Liver (tissue), 9 donors: ENCODE results near the gene SETBP1. TPM values are rescaled to one million over a fixed set of nuclear protein-coding genes. Genes with fewer than 3 reads are reported as not detected.

Source experiments
- DNase-seq: peaks from one replicate; pipeline ENCODE4 v3.0.0-alpha.2; 2017; ENCODE audit warnings: low spot score
- H3K27ac ChIP-seq, 2 donors: one replicate each; pipeline ENCODE4 v1.7.0; 2013; ENCODE audit warnings: inconsistent platforms in 2 of 2, low read length in 2 of 2, control low read depth in 1 of 2, low read depth in 1 of 2, mild to moderate bottlenecking in 1 of 2
- H3K27me3 ChIP-seq, 4 donors: one replicate each; pipeline versions ENCODE4 v1.6.1 to v1.7.0; 2013; ENCODE audit warnings: low read length in 3 of 4, inconsistent platforms in 1 of 4, mild to moderate bottlenecking in 1 of 4, moderate library complexity in 1 of 4; ENCODE audit not compliant: control insufficient read depth in 4 of 4, insufficient read depth in 4 of 4
- H3K36me3 ChIP-seq, 4 donors: one replicate each; pipeline versions ENCODE4 v1.6.1 to v1.7.0; 2013; ENCODE audit warnings: low read length in 3 of 4, mild to moderate bottlenecking in 3 of 4, low read depth in 1 of 4, moderate library complexity in 1 of 4; ENCODE audit not compliant: control insufficient read depth in 4 of 4, insufficient read depth in 3 of 4
- H3K4me1 ChIP-seq, 4 donors: one replicate each; pipeline versions ENCODE4 v1.6.1 to v1.7.0; 2013; ENCODE audit warnings: low read length in 3 of 4, mild to moderate bottlenecking in 3 of 4, moderate library complexity in 1 of 4; ENCODE audit not compliant: control insufficient read depth in 4 of 4, insufficient read depth in 4 of 4
- H3K4me3 ChIP-seq, 3 donors: one replicate each; pipeline versions ENCODE4 v1.6.1 to v1.7.0; 2013; ENCODE audit warnings: low read length in 3 of 3, control low read depth in 1 of 3, low read depth in 1 of 3, mild to moderate bottlenecking in 1 of 3
- H3K9ac ChIP-seq, 2 donors: one replicate each; pipeline ENCODE4 v1.7.0; 2013; ENCODE audit warnings: low read length in 2 of 2, mild to moderate bottlenecking in 2 of 2, moderate library complexity in 2 of 2, control low read depth in 1 of 2, low read depth in 1 of 2
- H3K9me3 ChIP-seq, 4 donors: one replicate each; pipeline versions ENCODE4 v1.6.1 to v1.7.0; 2013; ENCODE audit warnings: low read length in 3 of 4; ENCODE audit not compliant: control insufficient read depth in 4 of 4
- ATF3 ChIP-seq: IDR thresholded peaks from 2 replicates; pipeline ENCODE4 v1.6.1; 2016; ENCODE audit warnings: antibody characterized with exemption
- EGR1 ChIP-seq, 2 donors: IDR thresholded peaks; 2 replicates each; pipeline ENCODE4 v1.6.1; 2016 to 2018; ENCODE audit warnings: antibody characterized with exemption in 2 of 2, low read depth in 2 of 2
- FOXA1 ChIP-seq: IDR thresholded peaks from 2 replicates; pipeline ENCODE4 v1.6.1; 2016; ENCODE audit warnings: antibody characterized with exemption
- HNF4A ChIP-seq, 2 donors: conservative IDR thresholded peaks; 2 replicates each; pipeline ENCODE4 v1.6.1; 2016; ENCODE audit warnings: antibody characterized with exemption in 2 of 2, mild to moderate bottlenecking in 2 of 2
- HNF4G ChIP-seq: IDR thresholded peaks from 2 replicates; pipeline ENCODE4 v1.6.1; 2016; ENCODE audit warnings: antibody characterized with exemption
- JUND ChIP-seq, 2 donors: IDR thresholded peaks; 2 replicates each; pipeline ENCODE4 v1.6.1; 2016; ENCODE audit warnings: antibody characterized with exemption in 2 of 2
- MAX ChIP-seq: IDR thresholded peaks from 2 replicates; pipeline ENCODE4 v1.6.1; 2016; ENCODE audit warnings: antibody characterized with exemption
- NR2F2 ChIP-seq: IDR thresholded peaks from 2 replicates; pipeline ENCODE4 v1.6.1; 2016; ENCODE audit warnings: antibody characterized with exemption
- RXRA ChIP-seq, 2 donors: IDR thresholded peaks; 2 replicates each; pipeline ENCODE4 v1.6.1; 2017 to 2018; ENCODE audit warnings: antibody characterized with exemption in 2 of 2, mild to moderate bottlenecking in 1 of 2
- SP1 ChIP-seq: IDR thresholded peaks from 2 replicates; pipeline ENCODE4 v1.6.1; 2018; ENCODE audit warnings: antibody characterized with exemption, mild to moderate bottlenecking
- TAF1 ChIP-seq: conservative IDR thresholded peaks from 2 replicates; pipeline ENCODE4 v1.6.1; 2016; ENCODE audit warnings: antibody characterized with exemption, mild to moderate bottlenecking
- YY1 ChIP-seq: IDR thresholded peaks from 2 replicates; pipeline ENCODE4 v1.6.1; 2016; ENCODE audit warnings: antibody characterized with exemption, mild to moderate bottlenecking
- WGBS: extraction: QIAGEN DNeasy Blood & Tissue Kit; methylation state at CpG from one replicate; pipeline ENCODE4 v1.1.7; 2013; 5-methylcytosine and 5-hydroxymethylcytosine counted together
- polyA plus RNA-seq, 2 donors: library from polyadenylated mRNA; stranded (reverse) in 1 of 2; unstranded in 1 of 2; fragments of 200-250 nt in 1 of 2; fragments of >200 nt in 1 of 2; fragmentation: Nextera tagmentation in 1 of 2; extraction: Ambion mirVana in 1 of 2; gene quantifications; one replicate each; pipeline versions ENCODE4 v1.2.1 to v1.2.3, GENCODE V29; 2013 to 2015
- total RNA-seq, 2 donors: library from RNA; depleted of rRNA; stranded (reverse); fragments of >200 nt; gene quantifications; one replicate each; pipeline ENCODE4 v1.2.3, GENCODE V29; 2014
- TF ChIP-seq, protein P1 (sequence below): IDR thresholded peaks from 2 replicates; pipeline ENCODE4 v1.6.1; 2016; ENCODE audit warnings: antibody characterized with exemption, mild to moderate bottlenecking
- TF ChIP-seq, protein P2 (sequence below): IDR thresholded peaks from 2 replicates; pipeline ENCODE4 v1.6.1; 2016; ENCODE audit warnings: antibody characterized with exemption
- TF ChIP-seq, protein P3 (sequence below): fragments of 150-350 bp; IDR thresholded peaks from 2 replicates; pipeline ENCODE4 v1.5.1; 2017; ENCODE audit warnings: improper control_type of control experiment, low read depth, low read length; ENCODE audit not compliant: missing input control
- donor health status: healthy.
- donor health status: healthy.
- donor health status: healthy.
- donor health status: healthy.
- donor health status: healthy.

SETBP1 gene
- total and polyA plus RNA-seq, 4 donors = 2.5 to 15.8 (median 4.7) TPM

GRCh38 chr18:45012286-45012685 is 331.6 kb downstream of the SETBP1 start (continued):
- TF ChIP-seq, protein P1, sequence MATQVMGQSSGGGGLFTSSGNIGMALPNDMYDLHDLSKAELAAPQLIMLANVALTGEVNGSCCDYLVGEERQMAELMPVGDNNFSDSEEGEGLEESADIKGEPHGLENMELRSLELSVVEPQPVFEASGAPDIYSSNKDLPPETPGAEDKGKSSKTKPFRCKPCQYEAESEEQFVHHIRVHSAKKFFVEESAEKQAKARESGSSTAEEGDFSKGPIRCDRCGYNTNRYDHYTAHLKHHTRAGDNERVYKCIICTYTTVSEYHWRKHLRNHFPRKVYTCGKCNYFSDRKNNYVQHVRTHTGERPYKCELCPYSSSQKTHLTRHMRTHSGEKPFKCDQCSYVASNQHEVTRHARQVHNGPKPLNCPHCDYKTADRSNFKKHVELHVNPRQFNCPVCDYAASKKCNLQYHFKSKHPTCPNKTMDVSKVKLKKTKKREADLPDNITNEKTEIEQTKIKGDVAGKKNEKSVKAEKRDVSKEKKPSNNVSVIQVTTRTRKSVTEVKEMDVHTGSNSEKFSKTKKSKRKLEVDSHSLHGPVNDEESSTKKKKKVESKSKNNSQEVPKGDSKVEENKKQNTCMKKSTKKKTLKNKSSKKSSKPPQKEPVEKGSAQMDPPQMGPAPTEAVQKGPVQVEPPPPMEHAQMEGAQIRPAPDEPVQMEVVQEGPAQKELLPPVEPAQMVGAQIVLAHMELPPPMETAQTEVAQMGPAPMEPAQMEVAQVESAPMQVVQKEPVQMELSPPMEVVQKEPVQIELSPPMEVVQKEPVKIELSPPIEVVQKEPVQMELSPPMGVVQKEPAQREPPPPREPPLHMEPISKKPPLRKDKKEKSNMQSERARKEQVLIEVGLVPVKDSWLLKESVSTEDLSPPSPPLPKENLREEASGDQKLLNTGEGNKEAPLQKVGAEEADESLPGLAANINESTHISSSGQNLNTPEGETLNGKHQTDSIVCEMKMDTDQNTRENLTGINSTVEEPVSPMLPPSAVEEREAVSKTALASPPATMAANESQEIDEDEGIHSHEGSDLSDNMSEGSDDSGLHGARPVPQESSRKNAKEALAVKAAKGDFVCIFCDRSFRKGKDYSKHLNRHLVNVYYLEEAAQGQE = no peak
- TF ChIP-seq HNF4G = no peak
- TF ChIP-seq JUND (IDR thresholded peaks at IDR 0.05) = no peak
- TF ChIP-seq NR2F2 = no peak
- TF ChIP-seq SP1 = no peak

DNA sequence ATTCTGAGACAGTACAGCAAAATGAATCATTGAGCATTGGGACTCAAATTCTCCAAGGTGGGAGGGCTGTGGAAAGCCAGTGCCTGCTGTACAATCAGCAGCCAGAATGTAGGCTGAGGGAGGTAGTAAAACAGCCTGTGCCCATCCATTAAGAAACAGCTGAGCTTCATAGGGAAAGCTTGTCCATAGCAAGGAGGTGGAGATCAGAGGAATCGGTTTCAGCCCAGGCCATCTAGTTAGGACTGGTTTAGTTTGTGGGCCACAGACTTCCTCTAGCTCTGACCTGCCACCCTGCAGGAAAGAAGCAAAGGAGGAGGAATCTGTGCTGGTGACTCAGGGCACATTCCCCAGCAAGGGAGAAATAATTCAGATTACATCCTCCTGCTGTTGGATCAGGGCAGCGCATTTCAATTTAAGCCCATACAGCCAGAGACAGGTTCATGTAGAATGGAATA is 333.4 kb downstream of the SETBP1 start:
- TF ChIP-seq YY1 (no peak), RXRA (IDR thresholded peaks at IDR 0.05) (no peak), HNF4A (conservative IDR thresholded peaks at IDR 0.05) (no peak), ATF3 (no peak), FOXA1 (no peak)
- TF ChIP-seq, protein P2, sequence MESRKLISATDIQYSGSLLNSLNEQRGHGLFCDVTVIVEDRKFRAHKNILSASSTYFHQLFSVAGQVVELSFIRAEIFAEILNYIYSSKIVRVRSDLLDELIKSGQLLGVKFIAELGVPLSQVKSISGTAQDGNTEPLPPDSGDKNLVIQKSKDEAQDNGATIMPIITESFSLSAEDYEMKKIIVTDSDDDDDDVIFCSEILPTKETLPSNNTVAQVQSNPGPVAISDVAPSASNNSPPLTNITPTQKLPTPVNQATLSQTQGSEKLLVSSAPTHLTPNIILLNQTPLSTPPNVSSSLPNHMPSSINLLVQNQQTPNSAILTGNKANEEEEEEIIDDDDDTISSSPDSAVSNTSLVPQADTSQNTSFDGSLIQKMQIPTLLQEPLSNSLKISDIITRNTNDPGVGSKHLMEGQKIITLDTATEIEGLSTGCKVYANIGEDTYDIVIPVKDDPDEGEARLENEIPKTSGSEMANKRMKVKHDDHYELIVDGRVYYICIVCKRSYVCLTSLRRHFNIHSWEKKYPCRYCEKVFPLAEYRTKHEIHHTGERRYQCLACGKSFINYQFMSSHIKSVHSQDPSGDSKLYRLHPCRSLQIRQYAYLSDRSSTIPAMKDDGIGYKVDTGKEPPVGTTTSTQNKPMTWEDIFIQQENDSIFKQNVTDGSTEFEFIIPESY = no peak
- TF ChIP-seq, protein P3, sequence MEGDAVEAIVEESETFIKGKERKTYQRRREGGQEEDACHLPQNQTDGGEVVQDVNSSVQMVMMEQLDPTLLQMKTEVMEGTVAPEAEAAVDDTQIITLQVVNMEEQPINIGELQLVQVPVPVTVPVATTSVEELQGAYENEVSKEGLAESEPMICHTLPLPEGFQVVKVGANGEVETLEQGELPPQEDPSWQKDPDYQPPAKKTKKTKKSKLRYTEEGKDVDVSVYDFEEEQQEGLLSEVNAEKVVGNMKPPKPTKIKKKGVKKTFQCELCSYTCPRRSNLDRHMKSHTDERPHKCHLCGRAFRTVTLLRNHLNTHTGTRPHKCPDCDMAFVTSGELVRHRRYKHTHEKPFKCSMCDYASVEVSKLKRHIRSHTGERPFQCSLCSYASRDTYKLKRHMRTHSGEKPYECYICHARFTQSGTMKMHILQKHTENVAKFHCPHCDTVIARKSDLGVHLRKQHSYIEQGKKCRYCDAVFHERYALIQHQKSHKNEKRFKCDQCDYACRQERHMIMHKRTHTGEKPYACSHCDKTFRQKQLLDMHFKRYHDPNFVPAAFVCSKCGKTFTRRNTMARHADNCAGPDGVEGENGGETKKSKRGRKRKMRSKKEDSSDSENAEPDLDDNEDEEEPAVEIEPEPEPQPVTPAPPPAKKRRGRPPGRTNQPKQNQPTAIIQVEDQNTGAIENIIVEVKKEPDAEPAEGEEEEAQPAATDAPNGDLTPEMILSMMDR = no peak
- DNase-seq = no peak
- no peak overlapping the region for H3K9ac ChIP-seq
- no peaks in the 10 kb centered on the region for H3K36me3 ChIP-seq
- H3K4me3 ChIP-seq = no peak overlapping the region
- 88% methylated on average over 2 of the region's 2 CpGs for WGBS
- no peaks in the 10 kb centered on the region for H3K9me3 ChIP-seq
- H3K27ac ChIP-seq = no peak overlapping the region
- H3K4me1 ChIP-seq = peaks cover 2 to 10% (median 8%) of the 10 kb centered on the region in 4 donors
- no peaks in the 10 kb centered on the region for H3K27me3 ChIP-seq

DNA sequence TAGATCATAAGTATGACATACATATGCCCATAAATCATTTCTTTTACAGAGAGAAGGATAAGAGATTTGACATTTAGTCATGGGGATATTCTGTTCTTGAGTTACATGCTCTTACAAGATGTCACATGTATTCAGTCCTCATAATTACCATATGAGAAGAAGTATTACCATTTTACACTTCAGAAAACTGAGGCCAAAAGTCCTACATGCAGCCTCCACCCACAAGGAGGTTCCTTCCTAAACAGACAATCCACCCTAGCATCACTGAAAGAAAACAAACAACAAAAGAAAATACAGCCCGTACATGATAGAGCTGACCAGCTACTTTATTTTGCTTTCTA is 335.1 kb downstream of the SETBP1 start:
- 80% methylated on average over 1 of the region's 1 CpG for WGBS
- Histone ChIP-seq H3K4me3 (no peak overlapping the region), H3K27ac (no peak overlapping the region)

More for the DNA sequence above, 335.1 kb downstream of the SETBP1 start:
- no peak for TF ChIP-seq HNF4G
- no peak for TF ChIP-seq TAF1
- TF ChIP-seq EGR1 (IDR thresholded peaks at IDR 0.05; ENCODE audit: low read depth in 2 of 2) = no peak
- TF ChIP-seq MAX = no peak
- Histone ChIP-seq H3K4me1 (no peaks in the 10 kb centered on the region), H3K36me3 (no peaks in the 10 kb centered on the region), H3K9ac (no peak overlapping the region), H3K9me3 (no peaks in the 10 kb centered on the region), H3K27me3 (no peaks in the 10 kb centered on the region)
- no peak for DNase-seq
